Lung (tissue), 12 donors: ENCODE data around the gene PPHLN1. TPM values are rescaled to one million over a fixed set of nuclear protein-coding genes. Genes with fewer than 3 reads are reported as not detected.

ENCODE experiments used
- ATAC-seq: fragments of 200-7000 bp; cut with Tn5 transposase; one replicate; pipeline ENCODE4 v1.9.1; 2020; ENCODE audit warnings: moderate number of reproducible peaks; ENCODE audit not compliant: insufficient read depth, low FRiP score
- DNase-seq, 3 donors: peaks; one replicate each; pipeline ENCODE4 v3.0.0-alpha.2; 2013 to 2017
- H3K27ac ChIP-seq, 2 donors: one replicate each; pipeline ENCODE4 v1.5.1; 2013; ENCODE audit warnings: mild to moderate bottlenecking in 2 of 2, moderate library complexity in 2 of 2, control low read depth in 1 of 2, inconsistent platforms in 1 of 2, low read depth in 1 of 2, low read length in 1 of 2
- H3K27me3 ChIP-seq, 3 donors: one replicate each; pipeline ENCODE4 v1.5.1; 2013; ENCODE audit warnings: low read length in 2 of 3; ENCODE audit not compliant: control insufficient read depth in 3 of 3, insufficient read depth in 3 of 3
- H3K36me3 ChIP-seq, 4 donors: one replicate each; pipeline ENCODE4 v1.5.1; 2013; ENCODE audit warnings: low read length in 4 of 4, mild to moderate bottlenecking in 1 of 4, moderate library complexity in 1 of 4; ENCODE audit not compliant: control insufficient read depth in 4 of 4, insufficient read depth in 4 of 4
- H3K4me1 ChIP-seq, 5 donors: one replicate each; pipeline ENCODE4 v1.5.1; 2013; ENCODE audit warnings: low read length in 5 of 5, mild to moderate bottlenecking in 2 of 5, moderate library complexity in 1 of 5; ENCODE audit not compliant: control insufficient read depth in 5 of 5, insufficient read depth in 5 of 5
- H3K4me3 ChIP-seq: one replicate; pipeline ENCODE4 v1.5.1; 2013; ENCODE audit warnings: mild to moderate bottlenecking, control low read depth, moderate library complexity
- H3K9ac ChIP-seq, 2 donors: one replicate each; pipeline ENCODE4 v1.5.1; 2013; ENCODE audit warnings: low read length in 2 of 2, control low read depth in 1 of 2; ENCODE audit not compliant: insufficient read depth in 1 of 2
- H3K9me3 ChIP-seq, 4 donors: one replicate each; pipeline ENCODE4 v1.5.1; 2013; ENCODE audit warnings: low read length in 3 of 4, mild to moderate bottlenecking in 1 of 4, moderate library complexity in 1 of 4; ENCODE audit not compliant: control insufficient read depth in 4 of 4, insufficient read depth in 3 of 4
- CTCF ChIP-seq: IDR thresholded peaks from 2 replicates; pipeline ENCODE4 v1.5.1; 2012; ENCODE audit warnings: mild to moderate bottlenecking; ENCODE audit errors: control extremely low read depth, extremely low read depth
- WGBS, 2 donors: extraction: QIAGEN DNeasy Blood & Tissue Kit; methylation state at CpG; one replicate each; pipeline ENCODE4 v1.1.7; 2013; 5-methylcytosine and 5-hydroxymethylcytosine counted together
- polyA plus RNA-seq, 2 donors: library from polyadenylated mRNA; stranded (reverse); fragments of 200-250 nt; gene quantifications; one replicate each; pipeline ENCODE4 v1.2.1, GENCODE V29; 2013
- total RNA-seq, 2 donors: library from RNA; depleted of rRNA in 1 of 2; stranded (reverse); fragments of >200 nt in 1 of 2; gene quantifications; one replicate each; pipeline ENCODE4 v1.2.1, GENCODE V29; 2014 to 2021
- donor health status: control.
- donor health status: control.
- donor health status: Bipolar disorder and iron deficiency.
- donor health status: healthy.
- donor health status: DM: yes; HTN: yes; CAD: no.

Gene PPHLN1
- total and polyA plus RNA-seq, 4 donors = 26.5 to 72.5 (median 34.3) TPM

- DNase-seq (peak in 1 of 3 donors; percentile 19), ATAC-seq (no peak)
- Histone ChIP-seq H3K4me3 (no peak overlapping the region), H3K9ac (no peak overlapping the region), H3K27me3 (no peaks in the 10 kb centered on the region), H3K9me3 (peaks cover 0 to 1% (median 0%) of the 10 kb centered on the region in 4 donors), H3K27ac (peak overlapping the region in 1 of 2 donors; percentile 40), H3K4me1 (peaks cover 0 to 2% (median 0%) of the 10 kb centered on the region in 5 donors), H3K36me3 (peaks cover 6 to 26% (median 14%) of the 10 kb centered on the region in 4 donors)
- WGBS, 2 donors = 64 to 83% methylated on average over 3 of the region's 3 CpGs
- TF ChIP-seq CTCF = no peak
Observed at GRCh38 chr12:42447371-42447786, 121.4 kb downstream of the PPHLN1 start.

GRCh38 chr12:42448841-42449240 lies 122.9 kb downstream of the PPHLN1 start:
- ATAC-seq (no peak), DNase-seq (no peak)
- Histone ChIP-seq H3K36me3 (peaks cover 3 to 19% (median 9%) of the 10 kb centered on the region in 4 donors), H3K4me3 (no peak overlapping the region), H3K9me3 (no peaks in the 10 kb centered on the region), H3K9ac (no peak overlapping the region), H3K27ac (no peak overlapping the region), H3K4me1 (peaks cover 0 to 2% (median 0%) of the 10 kb centered on the region in 5 donors), H3K27me3 (no peaks in the 10 kb centered on the region)
- TF ChIP-seq CTCF = no peak
- 98% methylated on average over 9 of the region's 9 CpGs for WGBS, 2 donors

- WGBS, 2 donors = 61 to 66% methylated on average over 2 of the region's 2 CpGs
Observed at GRCh38 chr12:42450248-42450647, 124.3 kb downstream of the PPHLN1 start.

More at GRCh38 chr12:42450248-42450647, 124.3 kb downstream of the PPHLN1 start:
- no peak for ATAC-seq
- H3K36me3 ChIP-seq = peaks cover 0 to 14% (median 4%) of the 10 kb centered on the region in 4 donors
- no peak for TF ChIP-seq CTCF
- H3K27ac ChIP-seq = peak overlapping the region in 1 of 2 donors; percentile 3
- no peaks in the 10 kb centered on the region for H3K9me3 ChIP-seq
- DNase-seq = no peak
- no peak overlapping the region for H3K4me3 ChIP-seq
- peaks cover 0 to 2% (median 0%) of the 10 kb centered on the region in 5 donors for H3K4me1 ChIP-seq
- H3K9ac ChIP-seq = no peak overlapping the region
- no peaks in the 10 kb centered on the region for H3K27me3 ChIP-seq
